ENCODE measurements around the gene BPNT1. TPM values are rescaled to one million over a fixed set of nuclear protein-coding genes. Genes with fewer than 3 reads are reported as not detected.

Gene BPNT1
- total and polyA plus RNA-seq, 2 of the 8 experiments (the other 6 are each of a cell fraction or from before 2014, with no cell fraction given), result 13.2 to 16.3 TPM

DNA sequence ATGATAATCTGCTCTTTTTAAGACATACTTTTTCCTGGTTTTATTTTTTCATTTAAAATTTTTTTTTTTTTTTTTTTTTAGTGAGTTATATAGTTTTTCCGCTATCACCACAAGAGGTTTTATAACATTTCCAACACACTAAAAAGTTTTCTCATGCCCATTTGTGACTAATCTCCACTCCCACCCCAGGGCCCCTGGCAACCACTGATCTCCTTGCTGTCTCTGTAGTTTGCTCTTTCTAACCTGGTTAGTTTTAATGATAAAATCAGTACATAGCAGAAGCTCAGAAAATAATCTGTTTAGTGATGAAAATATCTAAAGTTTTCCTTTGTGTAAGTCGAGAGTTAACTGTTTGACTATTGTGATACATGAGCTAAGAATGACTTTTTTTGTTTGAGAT is 46.2 kb upstream of the BPNT1 start:
- peaks cover 0 to 38% (median 21%) of the 10 kb centered on the region in 4 experiments; a peak in 6 of 8 replicates for H3K36me3 ChIP-seq (ENCODE audit: control insufficient read depth in 2 of 4, insufficient read depth in 4 of 4, low read length in 3 of 4)

More for the DNA sequence above, 46.2 kb upstream of the BPNT1 start:
- Histone ChIP-seq H3K79me2 (ENCODE audit: control insufficient read depth in 1 of 2, insufficient read depth in 2 of 2, low read length in 2 of 2) (no peaks in the 10 kb centered on the region), H3K56ac (replicated peaks; ENCODE audit: insufficient read length, low read depth, low read length) (no peak overlapping the region), H2BK5ac (ENCODE audit: low read depth, low read length) (no peak overlapping the region), H3K23me2 (ENCODE audit: low read depth, low read length) (no peaks in the 10 kb centered on the region), H3K4me2 (ENCODE audit: insufficient read depth in 1 of 2, low read depth in 2 of 2, low read length in 2 of 2) (no peak overlapping the region), H3K4ac (replicated peaks; ENCODE audit: insufficient read length, low read depth, low read length) (no peak overlapping the region), H2BK12ac (ENCODE audit: low read depth, low read length) (no peak overlapping the region), H3K14ac (ENCODE audit: insufficient read length) (no peak overlapping the region), H2BK120ac (replicated peaks; ENCODE audit: low read depth, low read length) (no peak overlapping the region), H2AFZ (ENCODE audit: low read length) (no peak overlapping the region), H3K18ac (ENCODE audit: extremely low read depth, low read length) (no peak overlapping the region), H4K20me1 (replicated peaks in 1 of 2; ENCODE audit: control insufficient read depth in 1 of 2, insufficient read depth in 2 of 2, low read length in 2 of 2) (no peaks in the 10 kb centered on the region), H3K9me3 (ENCODE audit: insufficient read depth in 2 of 2, low read depth in 1 of 2, low read length in 1 of 2) (no peaks in the 10 kb centered on the region), H2AK5ac (ENCODE audit: low read depth, low read length) (no peak overlapping the region), H4K5ac (ENCODE audit: insufficient read length, low read depth, low read length) (no peak overlapping the region), H3K4me1 (replicated peaks in 1 of 4; ENCODE audit: control insufficient read depth in 3 of 4, insufficient read depth in 4 of 4, low read length in 3 of 4) (no peaks in the 10 kb centered on the region), H3K27me3 (replicated peaks in 1 of 4; ENCODE audit: control insufficient read depth in 3 of 4, extremely low read depth in 1 of 4, insufficient read depth in 3 of 4, low read length in 3 of 4) (no peaks in the 10 kb centered on the region), H2BK20ac (ENCODE audit: low read length) (no peak overlapping the region), H4K8ac (ENCODE audit: extremely low read depth, insufficient read depth, low read length) (no peak overlapping the region), H3K23ac (ENCODE audit: insufficient read length) (no peak overlapping the region), H3K4me3 (ENCODE audit: extremely low read depth in 1 of 4, insufficient read depth in 2 of 4, low read depth in 3 of 4, low read length in 4 of 4) (no peak overlapping the region), H3K27ac (ENCODE audit: low read depth, low read length) (no peak overlapping the region), H3K79me1 (ENCODE audit: low read depth, low read length) (no peaks in the 10 kb centered on the region), H2BK15ac (ENCODE audit: low read length) (no peak overlapping the region), H4K91ac (replicated peaks; ENCODE audit: insufficient read length, low read length) (no peak overlapping the region), H3K9ac (replicated peaks in 1 of 4; ENCODE audit: extremely low read depth in 1 of 4, low read depth in 3 of 4, low read length in 3 of 4) (no peak overlapping the region)
- CTCF ChIA-PET (ENCODE audit: partially characterized antibody), result interaction anchor here (0.7 to 1.3 kb wide), 4 partner anchors 13 to 50 kb away, joined by 3 to 9 read pairs (median 3); no protein-coding TSS in a partner anchor
- 88% methylated on average over 2 of the region's 2 CpGs; no CpG with 5 or more reads in 1 of the 2 experiments for whole genome bisulfite sequencing, 2 experiments (ENCODE audit: extremely low coverage in 1 of 2, insufficient coverage in 1 of 2, insufficient read length in 1 of 2, insufficient replicate concordance in 2 of 2, low coverage in 1 of 2, low lambda C conversion rate in 2 of 2, missing lambda C conversion rate in 1 of 2)
- no peak for TF ChIP-seq KDM4A (IDR thresholded peaks at IDR 0.05; ENCODE audit: low read depth, low read length, severe bottlenecking)
- TF ChIP-seq RXRA (IDR thresholded peaks at IDR 0.05; ENCODE audit: insufficient read depth, low read depth, low read length), result no peak
- TF ChIP-seq CEBPB (IDR thresholded peaks at IDR 0.05; ENCODE audit: low read depth, low read length), result no peak
- no peak for TF ChIP-seq BACH1 (IDR thresholded peaks at IDR 0.05; ENCODE audit: low read length)
- no peak for TF ChIP-seq TCF12 (IDR thresholded peaks at IDR 0.05; ENCODE audit: low read depth, low read length)
- TF ChIP-seq CTBP2 (IDR thresholded peaks at IDR 0.05; ENCODE audit: borderline replicate concordance, insufficient read depth, insufficient read length, low read length), result no peak
- TF ChIP-seq, protein P1, sequence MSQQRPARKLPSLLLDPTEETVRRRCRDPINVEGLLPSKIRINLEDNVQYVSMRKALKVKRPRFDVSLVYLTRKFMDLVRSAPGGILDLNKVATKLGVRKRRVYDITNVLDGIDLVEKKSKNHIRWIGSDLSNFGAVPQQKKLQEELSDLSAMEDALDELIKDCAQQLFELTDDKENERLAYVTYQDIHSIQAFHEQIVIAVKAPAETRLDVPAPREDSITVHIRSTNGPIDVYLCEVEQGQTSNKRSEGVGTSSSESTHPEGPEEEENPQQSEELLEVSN (IDR thresholded peaks at IDR 0.05), result no peak
- TF ChIP-seq, protein P2, sequence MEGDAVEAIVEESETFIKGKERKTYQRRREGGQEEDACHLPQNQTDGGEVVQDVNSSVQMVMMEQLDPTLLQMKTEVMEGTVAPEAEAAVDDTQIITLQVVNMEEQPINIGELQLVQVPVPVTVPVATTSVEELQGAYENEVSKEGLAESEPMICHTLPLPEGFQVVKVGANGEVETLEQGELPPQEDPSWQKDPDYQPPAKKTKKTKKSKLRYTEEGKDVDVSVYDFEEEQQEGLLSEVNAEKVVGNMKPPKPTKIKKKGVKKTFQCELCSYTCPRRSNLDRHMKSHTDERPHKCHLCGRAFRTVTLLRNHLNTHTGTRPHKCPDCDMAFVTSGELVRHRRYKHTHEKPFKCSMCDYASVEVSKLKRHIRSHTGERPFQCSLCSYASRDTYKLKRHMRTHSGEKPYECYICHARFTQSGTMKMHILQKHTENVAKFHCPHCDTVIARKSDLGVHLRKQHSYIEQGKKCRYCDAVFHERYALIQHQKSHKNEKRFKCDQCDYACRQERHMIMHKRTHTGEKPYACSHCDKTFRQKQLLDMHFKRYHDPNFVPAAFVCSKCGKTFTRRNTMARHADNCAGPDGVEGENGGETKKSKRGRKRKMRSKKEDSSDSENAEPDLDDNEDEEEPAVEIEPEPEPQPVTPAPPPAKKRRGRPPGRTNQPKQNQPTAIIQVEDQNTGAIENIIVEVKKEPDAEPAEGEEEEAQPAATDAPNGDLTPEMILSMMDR (IDR thresholded peaks at IDR 0.05; ENCODE audit: control extremely low read depth in 1 of 3, insufficient read depth in 1 of 3, low read depth in 1 of 3, low read length in 3 of 3), result no peak
- POLR2A ChIA-PET (ENCODE audit: partially characterized antibody), result no interaction called here
- DNase-seq (ENCODE audit: low read depth in 1 of 2, low spot score in 2 of 2) (no peak), FAIRE-seq (no peak)
